Type B pancreatic cell (in vitro differentiated cells): ENCODE results near the gene VCL. TPM values are rescaled to one million over a fixed set of nuclear protein-coding genes. Genes with fewer than 3 reads are reported as not detected.

Source experiments
- DNase-seq: peaks from one replicate; pipeline ENCODE4 v3.0.0; 2021; ENCODE audit warnings: mixed read lengths; ENCODE audit not compliant: unreplicated experiment; ENCODE audit errors: extremely low spot score
- H3K27ac Mint-ChIP-seq: 2 replicates; pipeline ENCODE4 v1.8.0; 2021; ENCODE audit warnings: mild to moderate bottlenecking, mixed read lengths
- H3K27me3 Mint-ChIP-seq: 2 replicates; pipeline ENCODE4 v1.8.0; 2021; ENCODE audit warnings: mixed read lengths
- H3K36me3 Mint-ChIP-seq: 2 replicates; pipeline ENCODE4 v1.8.0; 2021; ENCODE audit warnings: mixed read lengths
- H3K4me1 Mint-ChIP-seq: one replicate; pipeline ENCODE4 v1.8.0; 2021; ENCODE audit warnings: mixed read lengths; ENCODE audit not compliant: unreplicated experiment
- H3K4me3 Mint-ChIP-seq: 2 replicates; pipeline ENCODE4 v1.8.0; 2021; ENCODE audit warnings: mild to moderate bottlenecking, mixed read lengths
- H3K9me3 Mint-ChIP-seq: 2 replicates; pipeline ENCODE4 v1.8.0; 2021; ENCODE audit warnings: mixed read lengths
- total RNA-seq: library from RNA; stranded (reverse); gene quantifications from 2 replicates; pipeline ENCODE4 v1.2.1, GENCODE V29; 2021; ENCODE audit warnings: low replicate concordance
- TF ChIP-seq, protein P1 (sequence below): fragments of 200-600 bp; sonication (generic); conservative IDR thresholded peaks from 2 replicates; pipeline ENCODE4 v1.5.0; 2021; ENCODE audit warnings: antibody characterized with exemption, mild to moderate bottlenecking

Gene VCL
- total RNA-seq, 1 donor from 2014 or later, result 125 TPM

DNA sequence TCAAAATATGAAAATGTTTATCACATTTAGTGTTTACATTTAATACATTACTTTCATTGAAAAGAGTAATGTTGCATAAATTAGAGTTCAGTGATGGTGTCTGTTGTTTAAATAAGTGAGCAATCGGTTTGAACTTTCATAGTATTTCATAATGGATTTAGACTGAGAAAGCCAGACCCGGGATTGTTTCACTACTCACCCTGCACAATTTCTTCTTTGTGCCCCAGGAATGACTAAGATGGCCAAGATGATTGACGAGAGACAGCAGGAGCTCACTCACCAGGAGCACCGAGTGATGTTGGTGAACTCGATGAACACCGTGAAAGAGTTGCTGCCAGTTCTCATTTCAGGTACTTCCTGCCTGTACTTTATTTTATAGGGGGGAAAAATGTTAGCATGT is 74.6 kb downstream of the VCL start:
- Mint-ChIP-seq H3K36me3 (peaks cover 29% of the 10 kb centered on the region), H3K27me3 (no peaks in the 10 kb centered on the region), H3K27ac (no peak overlapping the region), H3K4me3 (no peak overlapping the region), H3K4me1 (peaks cover 18% of the 10 kb centered on the region), H3K9me3 (no peaks in the 10 kb centered on the region)
- TF ChIP-seq, protein P1, sequence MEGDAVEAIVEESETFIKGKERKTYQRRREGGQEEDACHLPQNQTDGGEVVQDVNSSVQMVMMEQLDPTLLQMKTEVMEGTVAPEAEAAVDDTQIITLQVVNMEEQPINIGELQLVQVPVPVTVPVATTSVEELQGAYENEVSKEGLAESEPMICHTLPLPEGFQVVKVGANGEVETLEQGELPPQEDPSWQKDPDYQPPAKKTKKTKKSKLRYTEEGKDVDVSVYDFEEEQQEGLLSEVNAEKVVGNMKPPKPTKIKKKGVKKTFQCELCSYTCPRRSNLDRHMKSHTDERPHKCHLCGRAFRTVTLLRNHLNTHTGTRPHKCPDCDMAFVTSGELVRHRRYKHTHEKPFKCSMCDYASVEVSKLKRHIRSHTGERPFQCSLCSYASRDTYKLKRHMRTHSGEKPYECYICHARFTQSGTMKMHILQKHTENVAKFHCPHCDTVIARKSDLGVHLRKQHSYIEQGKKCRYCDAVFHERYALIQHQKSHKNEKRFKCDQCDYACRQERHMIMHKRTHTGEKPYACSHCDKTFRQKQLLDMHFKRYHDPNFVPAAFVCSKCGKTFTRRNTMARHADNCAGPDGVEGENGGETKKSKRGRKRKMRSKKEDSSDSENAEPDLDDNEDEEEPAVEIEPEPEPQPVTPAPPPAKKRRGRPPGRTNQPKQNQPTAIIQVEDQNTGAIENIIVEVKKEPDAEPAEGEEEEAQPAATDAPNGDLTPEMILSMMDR, result no peak
- no peak for DNase-seq

DNA sequence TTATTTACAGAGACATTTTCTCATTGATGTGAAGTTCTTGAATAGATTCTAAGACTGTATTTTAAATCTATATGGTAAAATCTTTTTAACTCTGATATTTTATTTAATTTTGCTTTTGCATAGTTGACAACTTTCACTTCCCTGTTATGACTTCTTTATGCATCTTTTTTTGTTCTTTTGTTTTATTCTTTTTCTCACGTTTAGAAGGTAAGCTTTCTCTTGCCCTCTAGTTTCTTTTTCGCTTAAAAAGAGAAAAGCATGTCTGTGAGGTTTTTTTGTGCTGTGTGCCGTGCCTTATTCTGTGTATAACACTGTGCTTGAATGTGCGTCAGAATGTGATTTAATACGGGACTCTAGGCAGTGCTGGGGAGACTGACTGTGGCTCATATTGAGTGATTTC is 78.0 kb downstream of the VCL start:
- Mint-ChIP-seq H3K4me1 (peaks cover 21% of the 10 kb centered on the region), H3K27ac (no peak overlapping the region), H3K9me3 (no peaks in the 10 kb centered on the region), H3K27me3 (no peaks in the 10 kb centered on the region), H3K36me3 (peaks cover 24% of the 10 kb centered on the region), H3K4me3 (no peak overlapping the region)
- TF ChIP-seq, protein P1, result no peak
- DNase-seq, result no peak

DNA sequence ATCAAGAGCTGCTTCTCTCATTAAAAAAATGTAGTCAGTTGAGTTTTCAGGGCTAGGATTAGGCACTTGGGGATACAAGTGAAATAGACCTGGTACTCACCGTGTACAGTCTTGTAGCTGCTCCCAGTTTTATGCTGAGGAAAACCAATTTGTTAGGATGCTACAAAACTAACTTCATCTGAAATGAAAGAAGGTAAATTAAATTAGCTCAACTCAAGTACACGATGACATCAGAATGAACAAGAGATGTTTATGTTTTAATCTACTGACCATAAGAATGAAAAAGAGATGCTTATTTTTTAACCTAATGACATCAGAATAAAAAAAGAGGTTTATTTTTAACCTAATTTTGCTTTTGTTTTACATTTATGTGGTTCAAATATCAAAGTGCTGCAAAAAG is 79.0 kb downstream of the VCL start:
- DNase-seq, result no peak
- Mint-ChIP-seq H3K4me1 (peaks cover 21% of the 10 kb centered on the region), H3K27me3 (no peaks in the 10 kb centered on the region), H3K36me3 (peaks cover 19% of the 10 kb centered on the region), H3K9me3 (no peaks in the 10 kb centered on the region), H3K27ac (no peak overlapping the region), H3K4me3 (no peak overlapping the region)
- TF ChIP-seq, protein P1, result no peak

DNA sequence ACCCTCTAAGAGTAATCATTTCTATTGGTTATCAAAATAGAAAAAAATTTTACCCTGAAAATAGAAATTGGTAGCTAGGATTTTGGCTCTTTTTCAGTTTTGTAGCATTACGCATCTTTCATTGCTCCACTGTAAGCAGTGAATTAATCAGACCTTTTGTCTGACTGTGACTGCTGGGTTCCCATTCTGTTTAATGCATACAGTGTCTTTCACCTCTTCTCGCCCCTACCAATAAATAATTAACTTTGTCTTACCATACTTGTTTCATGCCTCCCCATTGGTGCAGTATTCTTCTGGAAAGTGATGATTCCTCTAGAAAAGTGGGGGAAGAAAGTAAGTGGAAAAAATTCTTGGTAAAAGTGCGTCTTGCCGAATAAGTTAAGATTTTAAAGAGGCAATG is 79.5 kb downstream of the VCL start:
- H3K27me3 Mint-ChIP-seq, result no peaks in the 10 kb centered on the region
- no peak overlapping the region for H3K4me3 Mint-ChIP-seq
- peaks cover 21% of the 10 kb centered on the region for H3K36me3 Mint-ChIP-seq
- H3K9me3 Mint-ChIP-seq, result no peaks in the 10 kb centered on the region
- no peak for DNase-seq
- TF ChIP-seq, protein P1, result no peak
- peaks cover 21% of the 10 kb centered on the region for H3K4me1 Mint-ChIP-seq
- H3K27ac Mint-ChIP-seq, result no peak overlapping the region

DNA sequence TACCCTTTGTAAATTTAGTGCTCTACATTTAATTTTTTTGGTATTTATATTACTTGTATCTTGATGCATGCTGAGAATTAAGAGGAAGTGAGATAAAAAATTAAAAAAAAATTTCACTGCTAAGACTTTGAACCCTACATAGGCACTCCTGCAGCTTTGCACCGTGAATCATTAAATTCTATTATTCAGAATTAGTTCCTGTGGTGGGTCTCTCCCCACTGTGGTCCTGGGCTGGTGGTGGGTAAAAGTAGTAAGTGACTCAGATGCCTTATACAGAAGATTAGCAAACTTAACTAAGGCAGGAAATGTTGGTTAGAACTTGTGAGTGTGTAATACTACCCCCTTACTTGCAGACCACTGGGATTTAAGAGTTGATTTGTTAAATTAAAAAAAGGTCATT is 80.1 kb downstream of the VCL start:
- Mint-ChIP-seq H3K4me1 (peaks cover 21% of the 10 kb centered on the region), H3K27me3 (no peaks in the 10 kb centered on the region), H3K4me3 (no peak overlapping the region), H3K36me3 (peaks cover 21% of the 10 kb centered on the region), H3K9me3 (no peaks in the 10 kb centered on the region), H3K27ac (no peak overlapping the region)
- no peak for DNase-seq
- TF ChIP-seq, protein P1, result no peak
